Esophagus squamous epithelium (tissue), 5 donors: Measurements from ENCODE around the gene BIRC5. TPM values are rescaled to one million over a fixed set of nuclear protein-coding genes. Genes with fewer than 3 reads are reported as not detected.

ENCODE experiments used
- DNase-seq: peaks from one replicate; lab custom pipeline; 2025; lab: John Stamatoyannopoulos, UW
- H3K27ac ChIP-seq, 4 donors: fragments of 200-600 bp; sonication (generic); one replicate each; pipeline ENCODE4 v1.5.1; 2016 to 2019; ENCODE audit warnings: mild to moderate bottlenecking in 1 of 4
- H3K27me3 ChIP-seq, 4 donors: fragments of 200-600 bp; sonication (generic); 1 replicate in 3 of 4; 2 replicates in 1 of 4; pipeline versions ENCODE4 v1.5.1 to v1.6.0; 2017 to 2021; ENCODE audit warnings: antibody characterized with exemption in 1 of 4
- H3K36me3 ChIP-seq, 3 donors: fragments of 200-600 bp; sonication (generic); one replicate each; pipeline ENCODE4 v1.5.1; 2016 to 2019
- H3K4me1 ChIP-seq, 3 donors: fragments of 200-600 bp; sonication (generic); one replicate each; pipeline ENCODE4 v1.5.1; 2017 to 2019
- H3K4me3 ChIP-seq, 4 donors: fragments of 200-600 bp; sonication (generic); 1 replicate in 3 of 4; 2 replicates in 1 of 4; pipeline ENCODE4 v1.5.1; 2016 to 2019; ENCODE audit warnings: mild to moderate bottlenecking in 2 of 4, moderate library complexity in 1 of 4
- H3K9me3 ChIP-seq, 3 donors: fragments of 200-600 bp; sonication (generic); one replicate each; pipeline ENCODE4 v1.5.1; 2016 to 2019
- CTCF ChIP-seq, 6 experiments: fragments of 450-650 bp in 4 of 6; fragments of 200-600 bp in 2 of 6; sonication (generic) in 2 of 6; IDR thresholded peaks; one replicate each; pipeline ENCODE4 v1.5.1; 2016 to 2019; ENCODE audit warnings: antibody characterized with exemption in 6 of 6, mild to moderate bottlenecking in 4 of 6, moderate library complexity in 4 of 6
- POLR2A ChIP-seq, 4 donors: fragments of 450-650 bp; IDR thresholded peaks; one replicate each; pipeline ENCODE4 v1.6.1; 2017; ENCODE audit warnings: antibody characterized with exemption in 4 of 4, mild to moderate bottlenecking in 4 of 4, moderate library complexity in 3 of 4
- WGBS, 2 donors: methylation state at CpG; one replicate each; pipeline ENCODE4 v1.1.5; 2018; 5-methylcytosine and 5-hydroxymethylcytosine counted together
- intact Hi-C: fragments of 100-400 bp; cut with DNase I; formaldehyde crosslinking; loops from one replicate; pipeline ENCODE4 v1.15.0; 2022
- total RNA-seq, 4 donors: library from RNA; depleted of rRNA; stranded (reverse); fragments of >200 nt; gene quantifications; one replicate each; pipeline ENCODE4 v1.1.0, GENCODE V29; 2016
- donor health status: DM: yes; HTN: yes; CAD: no.

The BIRC5 gene
- total RNA-seq, 4 donors from 2014 or later: 6.6 to 33.6 (median 21.0) TPM

- Histone ChIP-seq H3K4me1 (peaks cover 0 to 10% (median 6%) of the 10 kb centered on the region in 3 donors), H3K9me3 (no peaks in the 10 kb centered on the region), H3K27me3 (no peaks in the 10 kb centered on the region), H3K27ac (no peak overlapping the region), H3K4me3 (no peak overlapping the region), H3K36me3 (no peaks in the 10 kb centered on the region)
- DNase-seq: no peak
- WGBS, 2 donors: 68 to 70% methylated on average over 10 to 13 of the region's 21 CpGs
- TF ChIP-seq CTCF (IDR thresholded peaks at IDR 0.05): no peak
- no peak for TF ChIP-seq POLR2A (IDR thresholded peaks at IDR 0.05)
- intact Hi-C loops: loop anchor here (10.0 kb wide), 1 partner anchor 127 kb away; no protein-coding TSS in a partner anchor
Measured at GRCh38 chr17:78242024-78242742, 28.1 kb downstream of the BIRC5 start.

GRCh38 chr17:78247304-78247703, 33.3 kb downstream of the BIRC5 start:
- Histone ChIP-seq H3K27me3 (peaks cover 0 to 8% (median 0%) of the 10 kb centered on the region in 4 donors), H3K4me1 (peaks cover 11 to 18% (median 13%) of the 10 kb centered on the region in 3 donors), H3K36me3 (no peaks in the 10 kb centered on the region), H3K4me3 (no peak overlapping the region), H3K27ac (no peak overlapping the region), H3K9me3 (no peaks in the 10 kb centered on the region)
- no peak for DNase-seq
- 81 to 84% methylated on average over 8 of the region's 8 CpGs for WGBS, 2 donors
- intact Hi-C loops: loop anchor here (10.0 kb wide), 1 partner anchor 133 kb away; no protein-coding TSS in a partner anchor
- TF ChIP-seq CTCF (IDR thresholded peaks at IDR 0.05) (no peak), POLR2A (IDR thresholded peaks at IDR 0.05) (no peak)

GRCh38 chr17:78248051-78248914, 34.2 kb downstream of the BIRC5 start:
- H3K4me3 ChIP-seq: no peak overlapping the region
- 63 to 79% methylated on average over 4 to 14 of the region's 30 CpGs for WGBS, 2 donors
- no peaks in the 10 kb centered on the region for H3K36me3 ChIP-seq
- peaks cover 11 to 25% (median 13%) of the 10 kb centered on the region in 3 donors for H3K4me1 ChIP-seq
- DNase-seq: no peak
- intact Hi-C loops: loop anchor here (10.0 kb wide), 1 partner anchor 133 kb away; no protein-coding TSS in a partner anchor
- TF ChIP-seq CTCF (IDR thresholded peaks at IDR 0.05) (no peak), POLR2A (IDR thresholded peaks at IDR 0.05) (no peak)
- H3K9me3 ChIP-seq: no peaks in the 10 kb centered on the region
- peak overlapping the region in 1 of 4 donors; percentile 62 for H3K27ac ChIP-seq
- H3K27me3 ChIP-seq: peaks cover 0 to 8% (median 0%) of the 10 kb centered on the region in 4 donors

- peaks cover 0 to 8% (median 0%) of the 10 kb centered on the region in 4 donors for H3K27me3 ChIP-seq
- DNase-seq: no peak
- no peaks in the 10 kb centered on the region for H3K9me3 ChIP-seq
- no peaks in the 10 kb centered on the region for H3K36me3 ChIP-seq
- intact Hi-C loops: loop anchor here (10.0 kb wide), 1 partner anchor 134 kb away; no protein-coding TSS in a partner anchor
- no peak overlapping the region for H3K4me3 ChIP-seq
- WGBS, 2 donors: 20 to 83% methylated on average over 1 to 5 of the region's 16 CpGs
- peaks cover 17 to 34% (median 17%) of the 10 kb centered on the region in 3 donors for H3K4me1 ChIP-seq
- TF ChIP-seq POLR2A (IDR thresholded peaks at IDR 0.05): no peak
- no peak for TF ChIP-seq CTCF (IDR thresholded peaks at IDR 0.05)
- H3K27ac ChIP-seq: no peak overlapping the region
Measured at GRCh38 chr17:78249074-78249817, 35.2 kb downstream of the BIRC5 start.
